Kidney (tissue), 14 donors: ENCODE results near the gene HNRNPA1L2. TPM values are rescaled to one million over a fixed set of nuclear protein-coding genes. Genes with fewer than 3 reads are reported as not detected.
"Not testable (repeated sequence)": the region's sequence is repeated elsewhere in the genome, so short reads cannot be mapped to it uniquely, and the experiment has no call there.

Source experiments
- DNase-seq, 5 donors: peaks; one replicate each; pipeline ENCODE4 v3.0.0-alpha.2; 2013 to 2020
- FAIRE-seq: peaks from 2 replicates; lab custom pipeline; 2012; peaks lifted over from hg19 to GRCh38; lab: Jason Lieb, UNC
- H3K27ac ChIP-seq, 2 donors: one replicate each; pipeline ENCODE4 v1.7.0; 2013; ENCODE audit warnings: low read depth in 2 of 2, low read length in 2 of 2, inconsistent platforms in 1 of 2
- H3K27me3 ChIP-seq: one replicate; pipeline ENCODE4 v1.7.1; 2013; ENCODE audit warnings: low read length, inconsistent platforms; ENCODE audit not compliant: control insufficient read depth, insufficient read depth
- H3K36me3 ChIP-seq, 3 donors: one replicate each; pipeline versions ENCODE4 v1.7.0 to v1.7.1; 2013; ENCODE audit warnings: low read length in 3 of 3, control low read depth in 1 of 3, inconsistent platforms in 1 of 3; ENCODE audit not compliant: insufficient read depth in 3 of 3, control insufficient read depth in 2 of 3
- H3K4me1 ChIP-seq, 3 donors: one replicate each; pipeline versions ENCODE4 v1.7.0 to v1.7.1; 2013; ENCODE audit warnings: low read length in 3 of 3, inconsistent platforms in 1 of 3, low read depth in 1 of 3; ENCODE audit not compliant: control insufficient read depth in 2 of 3, insufficient read depth in 2 of 3
- H3K4me3 ChIP-seq, 3 donors: one replicate each; pipeline versions ENCODE4 v1.7.0 to v1.8.1; 2013; ENCODE audit warnings: low read length in 3 of 3, control low read depth in 1 of 3, inconsistent platforms in 1 of 3
- H3K9ac ChIP-seq, 3 donors: one replicate each; pipeline versions ENCODE4 v1.7.0 to v1.7.1; 2013; ENCODE audit warnings: low read length in 3 of 3, control low read depth in 1 of 3, inconsistent platforms in 1 of 3
- H3K9me3 ChIP-seq, 3 donors: one replicate each; pipeline versions ENCODE4 v1.7.0 to v1.7.1; 2013; ENCODE audit warnings: low read length in 3 of 3, control low read depth in 1 of 3, inconsistent platforms in 1 of 3; ENCODE audit not compliant: control insufficient read depth in 2 of 3, insufficient read depth in 1 of 3
- CTCF ChIP-seq: IDR thresholded peaks from 3 replicates; pipeline ENCODE4 v1.5.1; 2012; ENCODE audit warnings: mild to moderate bottlenecking, moderate library complexity, borderline replicate concordance; ENCODE audit not compliant: insufficient read depth; ENCODE audit errors: extremely low read depth
- intact Hi-C: fragments of 100-400 bp; cut with DNase I; formaldehyde crosslinking; loops from one replicate; pipeline ENCODE4 v1.11.1; 2022
- polyA plus RNA-seq: library from polyadenylated mRNA; stranded (reverse); fragments of 350-450 nt; fragmentation: Illumina TruSeq; extraction: RNeasy Lipid Tissue Mini Kit (QIAGEN cat#74804); gene quantifications from one replicate; pipeline ENCODE4 v1.2.3, GENCODE V29; 2014; ENCODE audit warnings: low read depth, low replicate concordance; ENCODE audit not compliant: insufficient read depth
- total RNA-seq: library from RNA; stranded (reverse); fragmentation: NEBNext Ultra II Directional; extraction: Animal tissue kit (Norgen Biotek cat#: 25700); gene quantifications from one replicate; pipeline ENCODE4 v1.2.1, GENCODE V29; 2021
- donor health status: control.
- donor health status: control.
- donor health status: control.
- donor health status: control.
- donor health status: control.
- donor health status: DM: yes; HTN: yes; CAD: no.
- donor health status: Normal renal cell carcinoma (clear cell type).

The HNRNPA1L2 gene
- total and polyA plus RNA-seq, 2 donors from 2014 or later: 8.9 to 9.3 TPM

DNA sequence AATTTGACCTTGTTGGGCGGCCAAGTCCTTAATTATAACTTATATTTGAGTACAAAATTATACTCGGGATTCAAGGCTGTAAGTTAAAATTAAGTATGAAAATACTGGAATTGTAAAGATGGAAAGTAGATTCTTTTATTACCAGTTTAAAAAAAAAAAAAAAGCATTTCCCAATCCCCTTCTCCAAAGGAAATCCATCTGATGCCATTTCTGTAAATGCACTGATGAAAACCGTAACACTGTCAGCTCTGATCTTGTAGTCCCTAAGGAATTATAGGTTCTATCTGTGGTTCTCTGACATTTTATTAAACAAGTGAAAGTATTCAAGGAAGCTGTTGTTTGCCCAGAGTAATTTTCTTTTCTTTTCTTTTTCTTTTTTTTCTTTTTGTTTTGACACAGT lies 41.6 kb upstream of the HNRNPA1L2 start:
- FAIRE-seq (no peak), DNase-seq (peak in 2 of 5 donors; percentile 3 to 26)
- Histone ChIP-seq H3K4me3 (peak overlapping the region; percentile 48 to 75 (median 58)), H3K27ac (peak overlapping the region in 1 of 2 donors; percentile 86), H3K9me3 (no peaks in the 10 kb centered on the region), H3K9ac (peak overlapping the region in 2 of 3 donors; percentile 44 to 69), H3K4me1 (peaks cover 3 to 7% (median 5%) of the 10 kb centered on the region in 3 donors), H3K27me3 (no peaks in the 10 kb centered on the region), H3K36me3 (no peaks in the 10 kb centered on the region)
- intact Hi-C loops: no loop called here
- no peak for TF ChIP-seq CTCF

- FAIRE-seq, H3K27me3 ChIP-seq, H3K4me3 ChIP-seq, H3K36me3 ChIP-seq, DNase-seq, intact Hi-C loops, H3K9ac ChIP-seq, H3K9me3 ChIP-seq, H3K27ac ChIP-seq, H3K4me1 ChIP-seq: not testable (repeated sequence)
Observed at GRCh38 chr13:52603316-52603715, 38.9 kb upstream of the HNRNPA1L2 start.

GRCh38 chr13:52606126-52606525 lies 36.1 kb upstream of the HNRNPA1L2 start:
- FAIRE-seq, H3K4me3 ChIP-seq, H3K9ac ChIP-seq, H3K36me3 ChIP-seq, H3K27ac ChIP-seq, H3K9me3 ChIP-seq, H3K27me3 ChIP-seq, DNase-seq, intact Hi-C loops, H3K4me1 ChIP-seq: not testable (repeated sequence)

GRCh38 chr13:52606795-52607194 lies 35.4 kb upstream of the HNRNPA1L2 start:
- H3K27me3 ChIP-seq, H3K27ac ChIP-seq, H3K9ac ChIP-seq, H3K4me3 ChIP-seq, H3K4me1 ChIP-seq, DNase-seq, intact Hi-C loops, H3K9me3 ChIP-seq, H3K36me3 ChIP-seq, FAIRE-seq: not testable (repeated sequence)

- H3K4me3 ChIP-seq, intact Hi-C loops, H3K36me3 ChIP-seq, H3K9me3 ChIP-seq, FAIRE-seq, H3K4me1 ChIP-seq, H3K27me3 ChIP-seq, H3K9ac ChIP-seq, H3K27ac ChIP-seq: not testable (repeated sequence)
- DNase-seq: peak in 1 of 5 donors; percentile 3
Observed at GRCh38 chr13:52608184-52608583, 34.0 kb upstream of the HNRNPA1L2 start.
